PC-3 (cell line): ENCODE measurements around the gene NUP93. TPM values are rescaled to one million over a fixed set of nuclear protein-coding genes. Genes with fewer than 3 reads are reported as not detected.

Experiments used
- ATAC-seq: fragments of 200-7000 bp; cut with Tn5 transposase; 2 replicates; pipeline ENCODE4 v1.9.1; 2020; ENCODE audit warnings: mild to moderate bottlenecking, moderate library complexity
- BruUV-seq: library from RNA; stranded (reverse); fragments of 400-500 nt; replicated peaks from 2 replicates; lab custom pipeline; 2021; lab: Mats Ljungman, UMichigan
- CTCF ChIA-PET: fragments of 300-600 bp; sonication (Branson Sonifier 250); formaldehyde crosslinking; loops from one replicate; lab custom pipeline; 2022; ENCODE audit warnings: antibody characterized with exemption; lab: Charles Lee
- POLR2A ChIA-PET: fragments of 300-600 bp; sonication (Branson Sonifier 250); formaldehyde crosslinking; loops from one replicate; lab custom pipeline; 2022; ENCODE audit warnings: antibody characterized with exemption; ENCODE audit not compliant: unreplicated experiment; lab: Charles Lee
- DNase-seq: peaks from one replicate; pipeline ENCODE4 v3.0.0-alpha.2; 2015
- H2AFZ ChIP-seq: fragments of 300-600 bp; sonication (generic); 2 replicates; pipeline ENCODE4 v1.6.0; 2016; ENCODE audit warnings: antibody characterized with exemption, low read length
- H3F3A ChIP-seq: fragments of 300-600 bp; sonication (generic); one replicate; pipeline ENCODE4 v1.6.0; 2017; ENCODE audit warnings: antibody characterized with exemption, low read length, control low read depth, mild to moderate bottlenecking; ENCODE audit not compliant: unreplicated experiment
- H3K27ac ChIP-seq: fragments of 300-600 bp; sonication (generic); 2 replicates; pipeline ENCODE4 v1.5.1; 2016; ENCODE audit warnings: mild to moderate bottlenecking, low read length
- H3K27me3 ChIP-seq: fragments of 300-600 bp; sonication (generic); 2 replicates; pipeline ENCODE4 v1.6.1; 2016; ENCODE audit warnings: low read length, mixed read lengths
- H3K36me3 ChIP-seq: fragments of 300-600 bp; sonication (generic); 2 replicates; pipeline ENCODE4 v1.6.1; 2016; ENCODE audit warnings: low read depth, mixed run types, low read length, mixed read lengths
- H3K4me1 ChIP-seq: fragments of 300-600 bp; sonication (generic); 2 replicates; pipeline ENCODE4 v1.5.1; 2016; ENCODE audit warnings: low read length; ENCODE audit not compliant: insufficient read depth
- H3K4me2 ChIP-seq: fragments of 300-600 bp; sonication (generic); 2 replicates; pipeline ENCODE4 v1.6.0; 2016; ENCODE audit warnings: low read length
- H3K4me3 ChIP-seq: fragments of 300-600 bp; sonication (generic); 2 replicates; pipeline ENCODE4 v1.5.1; 2016; ENCODE audit warnings: mild to moderate bottlenecking, low read length, mixed read lengths
- H3K79me2 ChIP-seq: fragments of 300-600 bp; sonication (generic); 2 replicates; pipeline ENCODE4 v1.6.1; 2017; ENCODE audit warnings: low read length, mixed read lengths
- H3K9ac ChIP-seq: fragments of 300-600 bp; sonication (generic); 2 replicates; pipeline ENCODE4 v1.6.0; 2016; ENCODE audit warnings: mild to moderate bottlenecking, low read length
- H3K9me2 ChIP-seq: fragments of 300-600 bp; sonication (generic); replicated peaks from 2 replicates; pipeline ENCODE4 v1.6.1; 2016; ENCODE audit warnings: mixed run types, low read length, mixed read lengths
- H3K9me3 ChIP-seq: fragments of 300-600 bp; sonication (generic); 2 replicates; pipeline ENCODE4 v1.6.1; 2016; ENCODE audit warnings: low read length, mixed read lengths
- H4K20me1 ChIP-seq: fragments of 300-600 bp; sonication (generic); 2 replicates; pipeline ENCODE4 v1.6.1; 2016; ENCODE audit warnings: low read length, mixed read lengths
- CTCF ChIP-seq: fragments of 300-600 bp; sonication (generic); conservative IDR thresholded peaks from 2 replicates; pipeline ENCODE4 v1.5.1; 2017; ENCODE audit warnings: antibody characterized with exemption, low read depth, mild to moderate bottlenecking, low read length
- EZH2 ChIP-seq: fragments of 300-600 bp; sonication (generic); IDR thresholded peaks from one replicate; pipeline ENCODE4 v1.6.1; 2017; ENCODE audit warnings: antibody characterized with exemption, mild to moderate bottlenecking, low read length; ENCODE audit not compliant: unreplicated experiment
- EZH2phosphoT487 ChIP-seq: fragments of 300-600 bp; sonication (generic); IDR thresholded peaks from 2 replicates; pipeline ENCODE4 v1.6.1; 2018; ENCODE audit warnings: mild to moderate bottlenecking, antibody characterized with exemption, low read length, borderline replicate concordance
- intact Hi-C: fragments of 100-400 bp; cut with micrococcal nuclease; formaldehyde crosslinking; loops from 2 replicates; pipeline ENCODE4 v1.9.0; 2023
- total RNA-seq: library from RNA; depleted of rRNA; stranded (reverse); fragments of >200 nt; gene quantifications from 2 replicates; pipeline ENCODE4 v1.2.3, GENCODE V29; 2014

Gene NUP93
- total RNA-seq, 1 experiment from 2014 or later: 98.6 TPM

GRCh38 chr16:56870276-56870888 is 140.5 kb downstream of the NUP93 start:
- Histone ChIP-seq H3K4me1 (no peaks in the 10 kb centered on the region), H4K20me1 (no peaks in the 10 kb centered on the region), H3K79me2 (no peaks in the 10 kb centered on the region), H3K27ac (no peak overlapping the region), H3K9me3 (no peaks in the 10 kb centered on the region), H2AFZ (no peak overlapping the region), H3K36me3 (no peaks in the 10 kb centered on the region), H3F3A (no peaks in the 10 kb centered on the region), H3K9ac (no peak overlapping the region), H3K4me3 (no peak overlapping the region), H3K9me2 (no peaks in the 10 kb centered on the region), H3K27me3 (no peaks in the 10 kb centered on the region), H3K4me2 (no peak overlapping the region)
- no peak for ATAC-seq
- BruUV-seq: no TSS peak
- ChIA-PET CTCF (no interaction called here), POLR2A (no interaction called here)
- TF ChIP-seq EZH2phosphoT487 (no peak), EZH2 (no peak), CTCF (no peak)
- intact Hi-C loops: no loop called here
- DNase-seq: no peak

- ATAC-seq (peak; percentile 54), DNase-seq (peak; percentile 12)
- CTCF ChIA-PET: no interaction called here
- no peaks in the 10 kb centered on the region for H3K79me2 ChIP-seq
- H3K27ac ChIP-seq: no peak overlapping the region
- no peak overlapping the region for H3K4me3 ChIP-seq
- POLR2A ChIA-PET: no interaction called here
- H3F3A ChIP-seq: no peaks in the 10 kb centered on the region
- TF ChIP-seq EZH2: no peak
- no peak for TF ChIP-seq EZH2phosphoT487
- TF ChIP-seq CTCF: no peak
- no peaks in the 10 kb centered on the region for H3K9me2 ChIP-seq
- no peaks in the 10 kb centered on the region for H3K27me3 ChIP-seq
- no peak overlapping the region for H3K9ac ChIP-seq
- intact Hi-C loops: no loop called here
- no peak overlapping the region for H3K4me2 ChIP-seq
- H3K9me3 ChIP-seq: no peaks in the 10 kb centered on the region
- no peaks in the 10 kb centered on the region for H3K36me3 ChIP-seq
- no peaks in the 10 kb centered on the region for H4K20me1 ChIP-seq
- H3K4me1 ChIP-seq: no peaks in the 10 kb centered on the region
- H2AFZ ChIP-seq: no peak overlapping the region
- BruUV-seq: no TSS peak
These were observed 141.3 kb downstream of the NUP93 start for GRCh38 chr16:56871172-56871593.

GRCh38 chr16:56872863-56873391 is 143.0 kb downstream of the NUP93 start:
- DNase-seq: no peak
- intact Hi-C loops: no loop called here
- no TSS peak for BruUV-seq
- Histone ChIP-seq H3F3A (no peaks in the 10 kb centered on the region), H3K9me3 (no peaks in the 10 kb centered on the region), H3K4me2 (no peak overlapping the region), H3K9ac (no peak overlapping the region), H3K36me3 (no peaks in the 10 kb centered on the region), H3K79me2 (no peaks in the 10 kb centered on the region), H3K4me3 (no peak overlapping the region), H3K9me2 (no peaks in the 10 kb centered on the region), H3K27ac (no peak overlapping the region), H3K27me3 (no peaks in the 10 kb centered on the region), H3K4me1 (no peaks in the 10 kb centered on the region), H4K20me1 (no peaks in the 10 kb centered on the region), H2AFZ (no peak overlapping the region)
- TF ChIP-seq EZH2 (no peak), CTCF (no peak), EZH2phosphoT487 (no peak)
- CTCF ChIA-PET: no interaction called here
- no peak for ATAC-seq
- POLR2A ChIA-PET: no interaction called here
